ENCODE data around the gene SNX9.
A peak's percentile ranks its signal among the peaks of the same experiment; 100 is the strongest.
"Not testable (repeated sequence)": the region's sequence is repeated elsewhere in the genome, so short reads cannot be mapped to it uniquely, and the experiment has no call there.

The SNX9 gene

GRCh38 chr6:157959451-157960227, 136.6 kb downstream of the SNX9 start:
- no peak for DNase-seq

- no peak for DNase-seq
Measured at GRCh38 chr6:157961153-157961831, 138.2 kb downstream of the SNX9 start.

- no peak for DNase-seq
Measured at GRCh38 chr6:157961832-157962575, 139.0 kb downstream of the SNX9 start.

GRCh38 chr6:157962601-157963302, 139.7 kb downstream of the SNX9 start:
- no peak for DNase-seq

- DNase-seq: no peak
Measured at GRCh38 chr6:157964100-157964499, 141.1 kb downstream of the SNX9 start.

GRCh38 chr6:157965387-157965786, 142.3 kb downstream of the SNX9 start:
- no peak for DNase-seq

GRCh38 chr6:157966589-157966977, 143.5 kb downstream of the SNX9 start:
- no peak for DNase-seq

GRCh38 chr6:157967020-157967419, 144.0 kb downstream of the SNX9 start:
- DNase-seq: no peak

GRCh38 chr6:157967486-157967885, 144.4 kb downstream of the SNX9 start:
- DNase-seq: no peak

- not testable (repeated sequence) for DNase-seq
Measured at GRCh38 chr6:157972177-157972576, 149.1 kb downstream of the SNX9 start.

GRCh38 chr6:157974341-157974894, 151.4 kb downstream of the SNX9 start:
- DNase-seq: no peak

GRCh38 chr6:157974967-157975366, 151.9 kb downstream of the SNX9 start:
- no peak for DNase-seq

GRCh38 chr6:157975456-157975855, 152.4 kb downstream of the SNX9 start:
- DNase-seq: no peak

GRCh38 chr6:157976345-157977175, 153.5 kb downstream of the SNX9 start:
- no peak for DNase-seq

- DNase-seq: no peak
Measured at GRCh38 chr6:157977176-157977804, 154.2 kb downstream of the SNX9 start.

- DNase-seq: no peak
Measured at GRCh38 chr6:157978021-157978783, 155.2 kb downstream of the SNX9 start.

- DNase-seq: no peak
Measured at GRCh38 chr6:157980288-157981131, 157.5 kb downstream of the SNX9 start.

GRCh38 chr6:157981132-157981394, 158.0 kb downstream of the SNX9 start:
- no peak for DNase-seq

GRCh38 chr6:157981395-157982101, 158.5 kb downstream of the SNX9 start, which contains the start of gene SYNJ2:
TSS of gene SYNJ2 (plus strand) at chr6:157981863. CDS start at chr6:157981962, 99 bp downstream.
- peak; percentile 50 for DNase-seq

All from COR-L47 (cell line).